Measurements from ENCODE around the gene METTL23. TPM values are rescaled to one million over a fixed set of nuclear protein-coding genes. Genes with fewer than 3 reads are reported as not detected.
A peak's percentile ranks its signal among the peaks of the same experiment; 100 is the strongest.
"Not testable (repeated sequence)": the region's sequence is repeated elsewhere in the genome, so short reads cannot be mapped to it uniquely, and the experiment has no call there.

METTL23 gene
- total RNA-seq, 3 donors from 2014 or later (not counting 1 experiment from before 2014, with no cell fraction given) = 31.9 to 57.7 (median 34.2) TPM

DNA sequence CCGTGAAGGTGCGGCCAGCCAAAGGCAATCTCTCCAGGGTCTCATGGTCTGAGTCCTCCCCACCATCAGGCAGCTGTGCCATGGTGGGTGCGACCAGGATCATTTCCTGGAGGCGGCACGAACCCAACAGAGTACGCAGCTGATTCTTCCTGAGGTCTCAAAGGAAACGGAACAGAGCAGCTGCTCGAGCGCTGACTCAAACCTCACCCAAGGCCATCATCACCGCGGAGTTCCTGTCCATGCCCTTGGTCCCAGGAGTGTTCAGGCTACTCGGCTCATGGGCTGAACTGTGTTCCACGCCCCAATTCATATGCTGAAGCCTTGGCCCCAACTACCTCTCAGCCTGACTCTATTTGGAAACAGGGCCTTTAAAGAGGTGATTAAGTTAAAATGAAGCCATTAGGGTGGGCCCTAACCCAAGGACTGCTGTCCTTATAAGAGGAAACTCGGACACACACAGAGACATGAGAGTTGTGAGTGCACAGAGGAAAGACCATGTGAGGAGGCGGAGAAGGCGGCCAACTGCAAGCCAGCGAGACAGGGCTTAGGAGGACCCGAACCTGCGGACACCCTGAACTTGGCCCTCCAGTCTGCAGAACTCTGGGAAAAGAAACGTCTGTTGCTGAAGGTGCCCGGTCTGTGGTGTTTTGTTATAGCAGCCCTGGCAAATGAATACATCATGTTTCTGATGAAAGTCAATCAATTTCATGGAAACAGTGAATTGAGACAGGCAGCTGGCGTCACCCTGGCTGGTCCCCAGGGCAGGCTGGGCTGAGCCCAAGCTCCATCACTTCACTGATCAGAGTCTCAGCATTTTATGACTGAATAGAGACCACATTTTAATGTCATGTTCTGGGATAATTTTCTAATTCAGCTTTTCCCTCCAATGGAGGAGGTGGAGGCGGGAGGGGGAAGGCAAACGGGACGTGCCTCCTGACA lies 29.6 kb upstream of the METTL23 start:
- no peaks in the 10 kb centered on the region for H3K36me3 ChIP-seq (ENCODE audit: control insufficient read depth, insufficient read depth, low read length)
- Mint-ChIP-seq H3K9me3 (no peaks in the 10 kb centered on the region), H3K27me3 (ENCODE audit: low read depth in 2 of 2) (no peaks in the 10 kb centered on the region), H3K27ac (peak overlapping the region in 1 of 2 donors; percentile 53), H3K4me3 (no peak overlapping the region), H3K36me3 (no peaks in the 10 kb centered on the region), H3K4me1 (peaks cover 0 to 44% of the 10 kb centered on the region in 2 donors)
- intact Hi-C loops (cut with micrococcal nuclease) = no loop called here
- no peaks in the 10 kb centered on the region for H3K9me3 ChIP-seq (ENCODE audit: control insufficient read depth, insufficient read depth, low read length)
- no peak overlapping the region for H3K27ac ChIP-seq (ENCODE audit: low read length)
- no peaks in the 10 kb centered on the region for H3K27me3 ChIP-seq (ENCODE audit: control insufficient read depth, insufficient read depth, low read length)
- no peak overlapping the region for H3K4me3 ChIP-seq (ENCODE audit: low read length)
- DNase-seq = no peak
- peaks cover 25% of the 10 kb centered on the region for H3K4me1 ChIP-seq (ENCODE audit: control insufficient read depth, insufficient read depth, low read length)
- TF ChIP-seq, protein P1, sequence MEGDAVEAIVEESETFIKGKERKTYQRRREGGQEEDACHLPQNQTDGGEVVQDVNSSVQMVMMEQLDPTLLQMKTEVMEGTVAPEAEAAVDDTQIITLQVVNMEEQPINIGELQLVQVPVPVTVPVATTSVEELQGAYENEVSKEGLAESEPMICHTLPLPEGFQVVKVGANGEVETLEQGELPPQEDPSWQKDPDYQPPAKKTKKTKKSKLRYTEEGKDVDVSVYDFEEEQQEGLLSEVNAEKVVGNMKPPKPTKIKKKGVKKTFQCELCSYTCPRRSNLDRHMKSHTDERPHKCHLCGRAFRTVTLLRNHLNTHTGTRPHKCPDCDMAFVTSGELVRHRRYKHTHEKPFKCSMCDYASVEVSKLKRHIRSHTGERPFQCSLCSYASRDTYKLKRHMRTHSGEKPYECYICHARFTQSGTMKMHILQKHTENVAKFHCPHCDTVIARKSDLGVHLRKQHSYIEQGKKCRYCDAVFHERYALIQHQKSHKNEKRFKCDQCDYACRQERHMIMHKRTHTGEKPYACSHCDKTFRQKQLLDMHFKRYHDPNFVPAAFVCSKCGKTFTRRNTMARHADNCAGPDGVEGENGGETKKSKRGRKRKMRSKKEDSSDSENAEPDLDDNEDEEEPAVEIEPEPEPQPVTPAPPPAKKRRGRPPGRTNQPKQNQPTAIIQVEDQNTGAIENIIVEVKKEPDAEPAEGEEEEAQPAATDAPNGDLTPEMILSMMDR (IDR thresholded peaks at IDR 0.05) = no peak
- ATAC-seq = no peak
- WGBS (ENCODE audit: insufficient coverage) = 73% methylated on average over 25 of the region's 25 CpGs

DNA sequence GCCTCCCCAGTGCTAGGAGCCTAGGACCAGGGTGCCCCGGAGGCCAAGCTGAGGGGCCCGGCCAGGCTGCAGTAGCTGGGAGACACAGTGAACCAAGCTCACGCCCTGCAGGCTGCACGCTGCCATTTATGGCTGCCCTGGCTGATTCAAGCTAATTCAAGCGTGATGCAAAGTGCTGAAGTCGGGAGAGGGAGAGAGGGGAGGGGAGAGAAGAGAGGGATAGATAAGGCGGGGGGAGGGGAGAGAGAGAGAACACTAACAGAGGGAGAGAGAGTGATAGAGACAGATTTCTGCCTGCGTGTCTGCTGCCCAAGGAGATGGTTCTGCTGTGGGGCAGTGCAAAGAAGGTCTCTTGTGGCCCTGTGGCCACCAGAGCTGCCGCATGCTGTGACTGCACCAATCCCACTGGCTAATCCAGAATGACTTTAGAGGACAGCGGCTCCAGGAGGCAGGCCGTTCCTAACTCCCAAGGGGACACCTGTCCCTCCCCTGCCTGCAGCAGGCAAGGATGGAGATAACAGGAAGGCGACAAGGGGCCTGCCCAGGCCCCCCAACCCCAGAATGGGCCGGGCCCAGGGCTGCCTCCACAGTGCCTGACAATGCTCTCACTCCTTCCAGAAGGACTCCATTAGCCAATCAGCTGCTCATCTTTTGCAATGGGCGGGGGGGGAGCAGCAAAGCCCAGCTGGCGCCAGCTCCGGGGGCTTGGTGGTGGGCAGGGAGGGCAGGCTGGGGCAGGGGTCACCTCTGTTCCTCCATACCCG lies 28.8 kb upstream of the METTL23 start:
- Mint-ChIP-seq H3K4me3 (no peak overlapping the region), H3K27ac (no peak overlapping the region), H3K36me3 (no peaks in the 10 kb centered on the region), H3K9me3 (no peaks in the 10 kb centered on the region), H3K4me1 (peaks cover 0 to 45% of the 10 kb centered on the region in 2 donors), H3K27me3 (ENCODE audit: low read depth in 2 of 2) (no peaks in the 10 kb centered on the region)
- H3K27ac ChIP-seq (ENCODE audit: low read length) = no peak overlapping the region
- intact Hi-C loops (cut with micrococcal nuclease) = no loop called here
- no peaks in the 10 kb centered on the region for H3K36me3 ChIP-seq (ENCODE audit: control insufficient read depth, insufficient read depth, low read length)
- DNase-seq (no peak), ATAC-seq (no peak)
- H3K9me3 ChIP-seq (ENCODE audit: control insufficient read depth, insufficient read depth, low read length) = no peaks in the 10 kb centered on the region
- peaks cover 25% of the 10 kb centered on the region for H3K4me1 ChIP-seq (ENCODE audit: control insufficient read depth, insufficient read depth, low read length)
- 91% methylated on average over 17 of the region's 17 CpGs for WGBS (ENCODE audit: insufficient coverage)
- H3K4me3 ChIP-seq (ENCODE audit: low read length) = no peak overlapping the region
- no peaks in the 10 kb centered on the region for H3K27me3 ChIP-seq (ENCODE audit: control insufficient read depth, insufficient read depth, low read length)
- TF ChIP-seq, protein P1 (IDR thresholded peaks at IDR 0.05) = no peak

DNA sequence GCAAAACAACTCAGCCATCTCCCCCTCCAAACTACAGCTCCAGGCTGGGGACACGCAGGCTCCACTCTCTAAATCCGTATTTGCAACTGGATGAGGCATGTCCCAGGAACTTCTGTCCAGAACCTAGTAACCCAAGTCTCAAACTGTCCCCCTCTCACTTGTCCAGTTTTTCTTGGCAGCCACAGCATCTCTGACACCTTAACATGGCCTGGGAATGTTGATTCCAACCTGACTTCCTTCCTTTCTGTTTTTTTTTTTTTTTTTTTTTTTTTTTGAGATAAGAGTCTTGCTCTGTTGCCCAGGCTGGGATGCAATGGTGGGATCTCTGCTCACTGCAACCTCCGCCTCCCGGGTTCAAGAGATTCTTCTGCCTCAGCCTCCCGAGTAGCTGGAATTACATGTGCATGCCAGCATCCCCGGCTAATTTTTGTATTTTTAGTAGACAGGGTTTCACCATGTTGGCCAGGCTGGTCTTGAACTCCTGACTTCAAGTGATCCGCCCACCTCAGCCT lies 28.1 kb upstream of the METTL23 start:
- H3K4me3 Mint-ChIP-seq; H3K27me3 Mint-ChIP-seq (ENCODE audit: low read depth in 2 of 2); H3K36me3 ChIP-seq (ENCODE audit: control insufficient read depth, insufficient read depth, low read length); H3K9me3 Mint-ChIP-seq; DNase-seq; H3K27ac ChIP-seq (ENCODE audit: low read length); H3K4me3 ChIP-seq (ENCODE audit: low read length); H3K27me3 ChIP-seq (ENCODE audit: control insufficient read depth, insufficient read depth, low read length); intact Hi-C loops (cut with micrococcal nuclease); H3K27ac Mint-ChIP-seq; ATAC-seq; H3K36me3 Mint-ChIP-seq; H3K9me3 ChIP-seq (ENCODE audit: control insufficient read depth, insufficient read depth, low read length): not testable (repeated sequence)
- H3K4me1 Mint-ChIP-seq = peaks cover 0 to 45% of the 10 kb centered on the region in 2 donors
- H3K4me1 ChIP-seq (ENCODE audit: control insufficient read depth, insufficient read depth, low read length) = peaks cover 25% of the 10 kb centered on the region
- WGBS (ENCODE audit: insufficient coverage) = 95% methylated on average over 7 of the region's 7 CpGs

DNA sequence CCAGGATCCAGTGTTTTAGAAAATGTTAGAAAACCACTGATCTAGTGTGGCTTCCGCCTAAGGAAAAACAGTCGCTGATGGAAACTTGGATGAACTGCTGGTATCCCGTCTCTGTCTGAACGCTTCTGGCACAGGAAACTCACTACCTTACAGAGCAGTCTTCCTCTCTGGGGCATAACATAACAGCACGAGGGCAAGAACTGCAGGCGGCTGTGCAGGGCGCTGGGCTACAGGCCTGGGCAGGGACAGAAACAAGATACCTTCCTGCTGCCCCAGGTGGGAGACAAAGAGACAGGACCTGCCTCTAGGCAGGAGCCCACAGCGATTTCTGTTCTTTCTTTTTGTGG lies 26.4 kb upstream of the METTL23 start:
- 87% methylated on average over 8 of the region's 8 CpGs for WGBS (ENCODE audit: insufficient coverage)
- Mint-ChIP-seq H3K27ac (peak overlapping the region in 1 of 2 donors; percentile 79), H3K9me3 (no peaks in the 10 kb centered on the region), H3K27me3 (ENCODE audit: low read depth in 2 of 2) (no peaks in the 10 kb centered on the region), H3K36me3 (no peaks in the 10 kb centered on the region), H3K4me3 (no peak overlapping the region), H3K4me1 (peaks cover 0 to 45% of the 10 kb centered on the region in 2 donors)
- Histone ChIP-seq H3K27ac (ENCODE audit: low read length) (peak overlapping the region; percentile 65), H3K9me3 (ENCODE audit: control insufficient read depth, insufficient read depth, low read length) (no peaks in the 10 kb centered on the region), H3K36me3 (ENCODE audit: control insufficient read depth, insufficient read depth, low read length) (no peaks in the 10 kb centered on the region), H3K4me1 (ENCODE audit: control insufficient read depth, insufficient read depth, low read length) (peaks cover 25% of the 10 kb centered on the region), H3K4me3 (ENCODE audit: low read length) (no peak overlapping the region), H3K27me3 (ENCODE audit: control insufficient read depth, insufficient read depth, low read length) (no peaks in the 10 kb centered on the region)
- DNase-seq (no peak), ATAC-seq (peak; percentile 28 to 32 (median 31))
- intact Hi-C loops (cut with micrococcal nuclease) = no loop called here
- TF ChIP-seq, protein P1 (IDR thresholded peaks at IDR 0.05) = no peak

All from natural killer cell (primary cell).